ENCODE data around the gene DDX46. TPM values are rescaled to one million over a fixed set of nuclear protein-coding genes. Genes with fewer than 3 reads are reported as not detected.
"Not testable (repeated sequence)": the region's sequence is repeated elsewhere in the genome, so short reads cannot be mapped to it uniquely, and the experiment has no call there.

DDX46 gene
- total RNA-seq, 1 donor from 2014 or later, result 39.7 TPM

GRCh38 chr5:134784946-134785620, 26.5 kb downstream of the DDX46 start:
- no peak for DNase-seq (ENCODE audit: extremely low read depth, low read depth, low spot score)

DNA sequence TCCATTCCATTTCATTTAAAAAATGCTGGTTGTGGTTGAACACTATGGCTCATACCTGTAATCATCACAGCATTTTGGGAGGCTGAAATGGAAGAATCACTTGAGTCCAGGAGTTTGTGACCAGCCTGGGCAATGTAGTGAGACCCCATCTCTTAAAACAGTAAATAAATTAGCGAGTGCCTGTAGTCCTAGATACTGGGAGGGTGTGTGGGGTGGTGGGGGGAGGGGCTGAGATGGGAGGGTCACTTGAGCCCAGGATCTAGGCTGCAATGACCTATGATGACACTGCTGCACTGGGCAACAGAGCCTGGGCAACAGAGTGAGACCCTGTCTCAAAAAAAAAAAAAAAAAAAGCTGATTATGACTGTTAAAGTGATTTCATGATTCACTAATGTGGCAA, 29.1 kb downstream of the DDX46 start:
- no peak for DNase-seq (ENCODE audit: extremely low read depth, low read depth, low spot score)

- no peak for DNase-seq (ENCODE audit: extremely low read depth, low read depth, low spot score)
Measured at GRCh38 chr5:134791580-134791979, 33.0 kb downstream of the DDX46 start.

- DNase-seq (ENCODE audit: extremely low read depth, low read depth, low spot score), result no peak
Measured at GRCh38 chr5:134792286-134792685, 33.7 kb downstream of the DDX46 start.

DNA sequence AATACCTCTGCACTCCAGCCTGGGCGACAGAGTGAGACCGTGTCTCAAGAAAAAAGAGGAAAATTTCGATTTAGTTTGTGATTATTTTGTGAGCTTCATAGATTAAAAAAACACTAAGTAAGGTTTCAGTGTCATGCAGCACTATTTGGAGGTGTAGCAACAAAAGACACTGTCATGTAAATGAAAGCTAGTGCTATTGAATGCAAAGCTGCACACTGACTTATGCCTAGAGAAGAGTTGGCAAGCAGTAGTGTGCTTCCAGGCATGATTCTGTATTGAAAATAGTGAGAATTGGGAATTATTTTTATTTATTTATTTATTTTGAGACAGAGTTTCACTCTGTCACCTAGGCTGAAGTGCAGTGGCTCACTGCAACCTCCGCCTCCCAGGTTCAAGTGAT, 34.5 kb downstream of the DDX46 start:
- no peak for DNase-seq (ENCODE audit: extremely low read depth, low read depth, low spot score)

- DNase-seq (ENCODE audit: extremely low read depth, low read depth, low spot score), result no peak
Measured at GRCh38 chr5:134794082-134794481, 35.5 kb downstream of the DDX46 start.

- DNase-seq (ENCODE audit: extremely low read depth, low read depth, low spot score), result no peak
Measured at GRCh38 chr5:134794819-134795218, 36.2 kb downstream of the DDX46 start.

DNA sequence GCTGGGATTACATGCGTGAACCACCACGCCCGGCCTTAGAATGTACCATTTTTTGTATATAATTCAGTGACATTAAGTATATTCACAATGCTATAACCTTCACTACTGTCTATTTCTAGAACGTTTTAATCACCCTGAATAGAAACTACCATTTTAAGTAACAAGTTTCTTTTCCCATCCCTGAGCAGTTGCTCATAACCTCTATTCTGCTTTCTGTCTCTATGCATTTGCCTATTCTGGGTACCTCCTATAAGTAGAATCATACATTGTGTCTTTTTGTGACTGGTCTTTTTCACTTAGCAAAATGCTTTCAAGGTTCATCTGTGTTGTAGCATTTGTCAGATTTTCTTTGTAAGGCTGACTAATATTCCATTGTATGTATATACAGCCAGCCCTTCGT, 39.9 kb downstream of the DDX46 start:
- DNase-seq (ENCODE audit: extremely low read depth, low read depth, low spot score), result no peak

GRCh38 chr5:134803821-134804220, 45.2 kb downstream of the DDX46 start:
- DNase-seq (ENCODE audit: extremely low read depth, low read depth, low spot score), result no peak

DNA sequence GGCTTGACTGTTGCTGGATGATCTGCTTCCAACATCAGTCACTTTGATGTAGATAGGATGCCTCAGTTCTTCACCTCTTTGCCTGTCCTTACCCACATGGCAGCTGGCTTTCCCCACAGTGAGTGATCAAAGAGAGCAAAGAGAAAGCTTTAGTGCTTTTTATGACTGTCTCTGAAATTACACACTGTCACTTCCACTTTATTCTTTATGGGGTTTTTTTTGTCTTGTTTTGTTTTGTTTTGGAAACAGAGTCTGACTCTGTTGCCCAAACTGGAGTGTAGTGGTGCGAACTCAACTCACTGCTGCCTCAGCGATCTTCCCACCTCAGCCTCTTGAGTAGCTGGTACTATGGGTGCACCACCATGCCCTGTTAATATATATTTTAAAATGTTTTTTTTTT, 54.8 kb downstream of the DDX46 start:
- no peak for DNase-seq (ENCODE audit: extremely low read depth, low read depth, low spot score)

GRCh38 chr5:134813827-134814226, 55.2 kb downstream of the DDX46 start:
- no peak for DNase-seq (ENCODE audit: extremely low read depth, low read depth, low spot score)

DNA sequence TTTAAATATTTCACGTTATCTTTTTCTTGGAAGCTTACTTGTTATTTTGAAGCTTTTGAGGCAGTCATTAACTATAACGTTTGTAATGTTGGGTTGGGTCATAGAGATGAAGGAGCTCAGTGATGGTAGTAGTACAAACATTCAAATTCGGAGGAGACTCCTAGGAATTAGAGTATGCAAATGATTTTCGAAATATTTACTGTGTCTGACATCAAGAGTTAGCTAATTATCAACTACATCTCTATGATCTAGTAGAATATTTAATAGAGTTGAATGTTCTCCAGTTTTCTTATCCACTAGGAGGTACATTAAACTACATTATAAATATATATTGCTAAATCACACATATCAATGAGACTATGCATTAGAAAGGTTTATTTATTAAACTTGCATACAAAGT, 58.4 kb downstream of the DDX46 start:
- no peak for DNase-seq (ENCODE audit: extremely low read depth, low read depth, low spot score)

DNA sequence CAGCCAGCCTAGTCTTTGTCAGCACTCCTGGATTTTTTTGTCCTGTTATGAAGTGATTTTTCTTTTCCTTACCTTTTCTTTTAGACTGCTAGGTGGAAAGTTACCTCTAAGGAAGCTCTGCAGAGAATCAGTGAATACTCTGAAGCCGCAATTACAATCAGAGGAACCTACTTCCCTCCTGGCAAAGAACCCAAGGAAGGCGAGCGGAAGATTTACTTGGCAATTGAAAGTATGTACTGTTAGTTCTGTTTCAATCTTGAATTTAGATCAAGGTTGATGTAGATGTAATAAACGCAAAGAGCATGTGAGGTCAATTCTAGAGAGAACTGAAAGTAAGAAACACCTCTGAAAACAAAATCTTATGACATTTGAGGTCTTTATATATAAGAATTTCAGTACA, 60.2 kb downstream of the DDX46 start:
- DNase-seq (ENCODE audit: extremely low read depth, low read depth, low spot score), result no peak

DNA sequence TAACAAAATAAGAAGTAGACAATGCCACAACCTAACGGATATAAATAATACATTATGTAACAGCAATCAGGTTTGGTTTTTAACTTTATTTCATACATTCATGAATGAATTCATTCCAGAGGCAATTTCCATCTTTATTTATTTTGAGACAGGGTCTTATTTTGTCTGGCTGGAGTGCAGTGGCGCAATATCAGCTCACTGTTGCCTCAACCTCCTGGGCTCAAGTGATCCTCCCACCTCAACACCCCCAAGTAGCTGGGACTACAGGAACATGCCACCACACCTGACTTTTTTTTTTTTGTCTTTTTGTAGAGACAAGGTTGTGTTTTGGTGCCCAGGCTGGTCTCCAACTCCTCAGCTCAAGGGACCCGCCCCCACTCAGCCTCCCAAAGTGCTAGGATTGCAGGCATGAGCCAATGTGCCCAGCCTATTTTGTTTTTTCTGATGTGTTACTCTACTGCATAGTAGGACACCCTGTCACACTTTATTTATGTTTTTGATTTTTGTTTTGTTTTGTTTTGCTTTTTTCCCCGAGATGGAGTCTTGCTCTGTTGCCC, 60.9 kb downstream of the DDX46 start:
- no peak for DNase-seq (ENCODE audit: extremely low read depth, low read depth, low spot score)

- DNase-seq (ENCODE audit: extremely low read depth, low read depth, low spot score), result no peak
Measured at GRCh38 chr5:134821841-134822240, 63.3 kb downstream of the DDX46 start.

- no peak for DNase-seq (ENCODE audit: extremely low read depth, low read depth, low spot score)
Measured at GRCh38 chr5:134824681-134825080, 66.1 kb downstream of the DDX46 start.

- DNase-seq (ENCODE audit: extremely low read depth, low read depth, low spot score), result no peak
Measured at GRCh38 chr5:134825212-134825611, 66.6 kb downstream of the DDX46 start.

- DNase-seq (ENCODE audit: extremely low read depth, low read depth, low spot score), result no peak
Measured at GRCh38 chr5:134833340-134834032, 74.9 kb downstream of the DDX46 start.

GRCh38 chr5:134835623-134836022, 77.0 kb downstream of the DDX46 start:
- no peak for DNase-seq (ENCODE audit: extremely low read depth, low read depth, low spot score)

- DNase-seq (ENCODE audit: extremely low read depth, low read depth, low spot score), result no peak
Measured at GRCh38 chr5:134837530-134838181, 79.1 kb downstream of the DDX46 start.

- not testable (repeated sequence) for DNase-seq (ENCODE audit: extremely low read depth, low read depth, low spot score)
Measured at GRCh38 chr5:134838361-134838760, 79.8 kb downstream of the DDX46 start.

DNA sequence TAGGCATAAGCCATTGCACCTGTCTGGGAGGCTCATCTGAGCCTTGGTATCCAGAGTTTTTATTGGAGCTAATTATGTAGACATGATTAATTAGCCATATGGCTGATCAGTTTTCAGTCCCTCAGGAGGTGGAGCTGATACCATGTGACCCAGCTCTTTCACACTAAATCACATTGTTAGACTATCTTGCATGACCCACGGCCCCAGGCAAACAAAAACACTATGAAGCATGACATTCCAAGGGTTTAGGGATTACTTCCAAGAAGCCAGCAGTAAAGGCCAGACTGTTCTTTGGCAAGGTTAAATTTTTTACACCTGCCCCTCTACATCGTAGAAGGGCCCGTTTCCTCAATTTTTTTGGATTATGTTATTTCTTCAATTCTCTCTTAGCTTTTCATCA, 82.2 kb downstream of the DDX46 start:
- DNase-seq (ENCODE audit: extremely low read depth, low read depth, low spot score), result no peak

Data from glomerular endothelial cell (primary cell).